Rectal smooth muscle tissue (tissue), 1 donor: ENCODE results near the gene ADAM30.

Experiments used
- H3K27ac ChIP-seq: one replicate; pipeline ENCODE4 v1.7.0; 2013; ENCODE audit warnings: low read depth, low read length, inconsistent platforms
- H3K27me3 ChIP-seq: one replicate; pipeline ENCODE4 v1.7.0; 2013; ENCODE audit warnings: low read length; ENCODE audit not compliant: control insufficient read depth, insufficient read depth
- H3K36me3 ChIP-seq: one replicate; pipeline ENCODE4 v1.7.0; 2013; ENCODE audit warnings: low read length; ENCODE audit not compliant: control insufficient read depth, insufficient read depth
- H3K4me1 ChIP-seq: one replicate; pipeline ENCODE4 v1.7.0; 2013; ENCODE audit warnings: low read length; ENCODE audit not compliant: control insufficient read depth, insufficient read depth
- H3K4me3 ChIP-seq: one replicate; pipeline ENCODE4 v1.7.0; 2013; ENCODE audit warnings: low read length
- H3K9ac ChIP-seq: one replicate; pipeline ENCODE4 v1.7.0; 2013; ENCODE audit warnings: low read length

ADAM30 gene

DNA sequence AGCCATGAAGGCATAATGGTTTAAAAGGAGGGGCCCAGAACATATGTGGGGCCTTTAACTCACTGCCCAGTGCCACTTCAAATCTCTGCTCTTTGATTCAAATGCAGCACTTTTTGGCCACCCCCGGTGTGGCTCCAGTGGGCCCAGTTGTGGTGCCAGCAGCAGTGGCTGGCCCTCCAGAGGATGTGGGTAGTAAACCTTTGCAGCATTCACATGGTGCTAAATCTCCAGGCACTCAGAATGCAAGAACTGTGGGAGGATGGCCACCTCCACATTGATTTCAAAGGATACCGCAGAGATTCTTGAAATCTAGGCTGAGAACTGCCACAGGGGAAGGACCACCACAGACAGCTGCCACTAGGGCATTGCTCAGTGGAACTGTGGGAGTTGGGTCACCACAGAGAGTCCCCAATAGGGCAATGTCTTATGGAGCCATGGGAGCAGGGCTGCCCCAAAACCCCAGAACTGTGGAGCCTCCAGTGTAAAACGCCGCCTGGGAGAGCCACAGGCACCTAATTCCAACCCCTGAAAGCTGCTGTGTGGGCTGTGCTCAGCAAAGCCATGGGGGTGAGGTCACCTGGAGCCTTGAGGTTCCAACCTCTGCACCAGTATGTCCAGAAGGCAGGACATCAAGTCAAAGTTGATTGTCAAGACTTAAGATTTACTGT lies 6.6 kb upstream of the ADAM30 start:
- Histone ChIP-seq H3K36me3 (no peaks in the 10 kb centered on the region), H3K27me3 (no peaks in the 10 kb centered on the region)

DNA sequence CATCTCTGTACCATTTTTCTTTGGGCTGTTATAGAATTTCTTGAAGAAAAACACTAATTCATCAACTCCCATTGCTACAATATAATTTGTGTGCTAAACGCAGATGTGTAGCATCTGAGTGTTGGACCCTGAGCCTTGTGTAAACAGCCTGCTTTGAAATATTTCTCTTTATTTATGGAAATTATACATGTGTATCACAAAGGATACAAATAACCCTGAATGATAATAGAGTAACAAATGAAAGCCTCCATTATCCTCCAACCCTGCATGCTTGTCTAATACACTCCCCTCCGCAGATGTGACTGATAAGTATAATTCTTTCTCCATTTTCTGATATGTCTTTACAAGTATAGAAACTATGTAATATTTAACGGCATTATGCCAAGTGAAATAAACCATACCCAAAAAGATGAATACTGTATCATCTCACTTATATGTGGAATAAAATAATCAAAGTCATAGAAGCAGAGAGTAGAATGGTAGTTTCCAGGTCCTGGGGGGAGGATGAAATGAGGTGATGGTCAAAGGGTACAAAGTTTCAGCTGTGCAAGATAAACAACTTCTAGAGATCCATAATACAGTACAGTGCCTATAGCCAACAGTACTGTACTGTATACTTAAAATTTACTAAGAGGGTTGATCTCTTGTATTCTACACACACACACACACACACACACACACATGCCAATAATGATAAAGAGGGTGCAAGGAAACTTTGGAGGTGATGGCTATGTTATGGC lies 2.8 kb upstream of the ADAM30 start:
- no peak overlapping the region for H3K27ac ChIP-seq
- H3K27me3 ChIP-seq = no peaks in the 10 kb centered on the region
- H3K4me1 ChIP-seq = no peaks in the 10 kb centered on the region
- H3K36me3 ChIP-seq = no peaks in the 10 kb centered on the region
- H3K9ac ChIP-seq = no peak overlapping the region
- H3K4me3 ChIP-seq = no peak overlapping the region

More for the DNA sequence above, 6.6 kb upstream of the ADAM30 start:
- no peak overlapping the region for H3K27ac ChIP-seq
- no peak overlapping the region for H3K9ac ChIP-seq
- H3K4me3 ChIP-seq = no peak overlapping the region
- no peaks in the 10 kb centered on the region for H3K4me1 ChIP-seq

DNA sequence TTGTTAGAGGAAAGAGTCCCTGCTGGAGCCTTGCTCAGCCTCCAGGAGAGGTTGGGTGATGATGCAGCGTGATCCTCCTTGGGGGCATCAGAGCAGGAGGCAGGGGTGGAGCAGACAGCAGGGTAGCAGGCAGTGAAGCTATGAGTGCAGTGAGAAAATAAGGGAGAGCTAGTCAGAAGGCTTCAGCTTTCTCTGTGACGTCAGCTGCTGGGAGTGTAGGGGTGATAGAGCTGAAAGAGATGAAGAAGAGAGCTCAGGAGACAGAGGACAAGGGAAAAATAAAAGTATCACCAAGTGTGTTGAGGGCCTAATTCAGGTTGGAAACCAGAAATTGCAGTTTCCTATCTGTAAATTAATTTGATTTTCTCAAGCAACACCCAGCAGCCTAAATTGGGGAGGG lies 2.2 kb upstream of the ADAM30 start:
- Histone ChIP-seq H3K9ac (no peak overlapping the region), H3K36me3 (no peaks in the 10 kb centered on the region), H3K4me1 (no peaks in the 10 kb centered on the region), H3K27ac (no peak overlapping the region), H3K4me3 (no peak overlapping the region), H3K27me3 (no peaks in the 10 kb centered on the region)

DNA sequence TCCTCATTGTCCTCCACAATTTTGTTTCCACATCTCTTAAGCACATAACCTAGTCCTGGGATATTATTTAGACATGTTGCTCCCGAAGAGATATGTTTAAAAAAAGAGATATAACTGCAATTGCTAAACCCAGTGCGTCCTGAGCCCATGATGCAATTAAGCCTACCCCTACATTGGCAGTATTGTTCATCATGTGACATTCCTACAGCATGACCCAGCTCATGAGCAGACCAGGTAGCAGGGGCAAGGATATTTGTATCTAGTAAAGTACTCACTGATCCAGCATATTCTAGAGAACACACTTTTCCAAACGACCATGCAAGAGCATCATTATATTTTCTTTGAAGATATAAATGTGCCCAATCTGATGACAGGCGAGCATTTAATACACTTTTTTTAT lies 1.2 kb downstream of the ADAM30 start:
- Histone ChIP-seq H3K27me3 (no peaks in the 10 kb centered on the region), H3K9ac (no peak overlapping the region), H3K27ac (no peak overlapping the region), H3K36me3 (no peaks in the 10 kb centered on the region), H3K4me3 (no peak overlapping the region), H3K4me1 (no peaks in the 10 kb centered on the region)

DNA sequence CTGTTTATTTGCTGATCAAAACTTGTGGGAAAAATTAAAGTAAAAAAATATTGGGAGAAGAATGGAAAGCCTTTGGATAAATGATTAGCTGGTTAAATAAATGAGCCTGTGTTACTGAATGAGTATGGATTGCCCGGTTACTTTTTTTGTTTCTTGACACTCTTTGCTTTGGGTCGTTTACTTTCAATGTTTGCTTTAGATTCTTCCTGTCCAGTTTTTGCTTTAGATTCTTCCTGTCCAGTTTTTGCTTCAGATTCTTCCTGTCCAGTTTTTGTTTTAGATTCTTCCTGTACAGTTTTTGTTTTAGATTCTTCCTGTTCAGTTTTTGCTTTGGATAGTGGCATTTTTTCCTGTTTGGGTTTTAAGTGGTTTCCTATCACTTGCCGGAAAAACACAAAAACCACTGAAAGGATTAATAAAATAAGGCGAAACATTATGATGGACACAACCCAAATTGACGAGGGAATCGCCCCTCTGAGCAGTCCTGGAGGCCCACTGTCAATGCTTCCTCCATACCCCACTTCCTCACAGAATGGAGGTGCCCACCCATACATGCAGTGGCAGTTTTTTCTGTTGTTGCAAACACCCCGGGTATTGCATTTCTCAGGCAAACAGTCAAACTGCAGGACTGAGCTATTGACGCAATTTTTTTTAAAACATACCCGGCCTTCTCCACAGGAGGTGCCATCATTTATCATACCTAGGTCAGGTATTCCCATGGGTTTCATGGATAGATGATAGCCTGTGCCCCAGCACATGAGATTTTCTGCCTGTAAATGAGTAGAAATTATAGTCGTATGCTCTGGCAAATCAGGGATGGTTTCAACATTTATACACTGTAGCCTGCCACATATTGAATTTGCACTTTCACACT lies 2.3 kb downstream of the ADAM30 start:
- Histone ChIP-seq H3K27ac (no peak overlapping the region), H3K4me3 (no peak overlapping the region)

DNA sequence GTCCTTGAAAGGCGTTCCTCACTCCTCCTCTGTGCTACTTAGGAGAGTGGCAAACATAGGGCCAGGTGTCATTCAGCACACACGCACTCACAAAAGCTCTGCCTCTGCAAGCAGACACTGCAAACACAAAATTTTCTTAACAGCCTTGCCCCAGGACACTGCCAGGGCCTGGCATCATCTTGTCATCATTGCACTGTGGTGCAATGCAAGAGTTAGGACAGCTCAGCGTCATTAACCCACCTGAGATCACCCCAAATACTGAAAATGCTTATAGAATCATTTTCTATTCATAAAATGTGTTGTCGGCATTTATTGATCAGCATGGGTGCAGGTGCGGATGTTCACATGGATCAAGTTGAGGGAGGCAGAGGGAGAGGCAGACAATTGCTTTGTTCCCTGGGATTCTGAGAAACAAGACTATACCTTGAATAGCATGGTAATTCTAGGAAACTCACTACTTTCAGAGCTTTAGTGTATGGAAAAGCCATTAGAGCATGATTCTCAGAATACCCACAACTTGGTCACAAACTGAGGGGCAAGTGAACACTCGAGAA lies 3.0 kb downstream of the ADAM30 start:
- Histone ChIP-seq H3K4me1 (no peaks in the 10 kb centered on the region), H3K27ac (no peak overlapping the region), H3K4me3 (no peak overlapping the region), H3K27me3 (no peaks in the 10 kb centered on the region), H3K36me3 (no peaks in the 10 kb centered on the region), H3K9ac (no peak overlapping the region)

More for the DNA sequence above, 2.3 kb downstream of the ADAM30 start:
- H3K9ac ChIP-seq = no peak overlapping the region
- no peaks in the 10 kb centered on the region for H3K36me3 ChIP-seq
- H3K4me1 ChIP-seq = no peaks in the 10 kb centered on the region
- no peaks in the 10 kb centered on the region for H3K27me3 ChIP-seq

DNA sequence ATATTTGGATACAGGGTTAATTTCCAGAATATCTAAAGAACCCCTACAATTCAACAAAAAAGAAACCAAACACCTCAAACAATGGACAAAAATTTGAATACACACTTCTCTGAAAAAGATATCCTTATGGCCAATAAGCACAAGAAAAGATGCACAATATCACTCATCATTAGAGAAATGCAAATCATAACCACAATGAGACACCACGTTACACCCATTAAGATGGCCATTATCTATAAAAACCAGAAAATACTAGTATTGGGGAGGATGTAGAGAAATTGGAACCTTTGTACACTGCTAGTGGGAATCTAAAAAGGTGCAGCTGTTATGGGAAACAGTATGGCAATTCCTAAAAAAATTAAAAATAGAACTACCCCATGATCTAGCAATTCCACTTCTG lies 4.9 kb downstream of the ADAM30 start:
- no peak overlapping the region for H3K9ac ChIP-seq
- no peak overlapping the region for H3K4me3 ChIP-seq
- no peaks in the 10 kb centered on the region for H3K4me1 ChIP-seq
- H3K36me3 ChIP-seq = no peaks in the 10 kb centered on the region
- no peaks in the 10 kb centered on the region for H3K27me3 ChIP-seq
- H3K27ac ChIP-seq = no peak overlapping the region

DNA sequence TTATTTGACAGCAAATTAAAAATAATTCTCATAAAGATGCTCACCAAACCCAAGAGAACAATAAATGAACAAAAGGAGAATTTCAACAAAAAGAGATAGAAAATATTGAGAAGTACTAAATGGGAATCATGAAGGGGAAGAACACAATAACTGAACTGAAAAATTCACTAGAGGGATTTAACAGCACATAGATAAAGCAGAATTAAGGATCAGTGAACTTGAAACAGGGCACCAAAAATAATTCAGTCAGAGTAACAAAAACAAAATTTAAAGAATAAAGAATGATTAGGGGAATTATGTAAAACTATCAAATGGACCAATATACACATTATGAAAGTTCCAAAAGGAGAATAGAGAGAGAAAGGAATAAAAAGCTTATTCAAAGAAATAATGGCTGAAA lies 7.8 kb downstream of the ADAM30 start:
- Histone ChIP-seq H3K36me3 (no peaks in the 10 kb centered on the region), H3K9ac (no peak overlapping the region), H3K27me3 (no peaks in the 10 kb centered on the region), H3K4me3 (no peak overlapping the region), H3K27ac (no peak overlapping the region), H3K4me1 (no peaks in the 10 kb centered on the region)

DNA sequence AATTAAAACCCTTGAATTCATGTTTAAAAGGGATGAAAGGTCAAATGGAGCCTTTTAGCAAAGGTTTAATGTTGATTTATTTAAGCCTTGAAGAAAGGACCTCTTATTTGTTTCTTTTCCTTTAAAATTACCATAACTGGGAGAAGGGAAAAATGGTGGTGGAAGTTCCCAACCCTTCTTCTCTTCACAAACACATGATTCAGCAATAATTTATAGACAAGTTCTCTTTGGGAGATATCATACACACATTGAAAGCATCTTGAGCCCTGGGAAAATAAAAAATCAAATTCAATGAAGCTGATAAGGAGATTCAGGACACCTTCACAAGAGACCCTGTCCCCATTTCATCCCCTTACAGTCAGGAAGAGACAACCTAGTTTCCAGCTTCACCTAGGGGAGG lies 8.9 kb downstream of the ADAM30 start:
- Histone ChIP-seq H3K27me3 (no peaks in the 10 kb centered on the region), H3K27ac (no peak overlapping the region), H3K4me1 (no peaks in the 10 kb centered on the region), H3K9ac (no peak overlapping the region), H3K4me3 (no peak overlapping the region), H3K36me3 (no peaks in the 10 kb centered on the region)

DNA sequence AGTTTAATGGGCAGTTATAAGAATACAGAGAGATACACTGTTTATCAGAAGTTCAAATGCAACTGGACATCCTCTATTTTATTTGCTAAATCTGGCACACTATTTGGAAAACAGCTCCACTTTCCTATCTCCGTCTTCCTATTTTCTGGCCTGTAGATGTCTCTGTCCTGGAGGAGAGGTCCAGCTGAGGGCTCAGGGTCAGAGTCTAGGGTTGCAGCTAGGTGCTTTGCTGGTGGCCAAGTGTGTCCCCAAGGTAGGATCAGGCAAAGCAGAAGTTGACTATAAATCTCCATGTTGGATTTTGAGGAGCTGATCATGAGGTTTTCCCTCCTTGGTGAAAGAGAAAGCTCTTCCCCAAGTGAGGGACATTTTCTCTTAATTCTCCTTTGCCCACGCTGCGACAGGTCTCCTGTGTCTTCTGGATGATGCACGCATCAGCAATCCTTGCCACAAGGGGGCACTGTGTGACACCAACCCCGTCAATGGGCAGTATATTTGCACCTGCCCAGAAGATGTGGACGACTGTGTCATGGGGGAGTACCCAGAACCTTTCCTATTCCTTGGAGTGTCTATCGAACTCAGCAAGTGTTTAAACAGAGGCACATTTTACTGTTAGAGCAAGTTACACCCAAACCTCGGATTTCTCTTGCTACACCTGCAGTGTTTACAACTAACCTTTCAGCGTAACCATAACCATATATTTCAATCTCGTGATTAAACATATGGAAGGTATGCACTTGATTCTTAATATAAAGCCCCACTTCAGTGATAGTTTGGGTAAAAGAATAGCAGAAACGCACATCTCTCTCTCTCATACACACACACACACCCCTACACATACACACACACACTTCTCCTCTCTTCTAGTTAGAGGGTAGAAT lies 10.2 kb downstream of the ADAM30 start:
- Histone ChIP-seq H3K4me3 (no peak overlapping the region), H3K4me1 (no peaks in the 10 kb centered on the region), H3K27me3 (no peaks in the 10 kb centered on the region), H3K27ac (no peak overlapping the region), H3K36me3 (no peaks in the 10 kb centered on the region), H3K9ac (no peak overlapping the region)

DNA sequence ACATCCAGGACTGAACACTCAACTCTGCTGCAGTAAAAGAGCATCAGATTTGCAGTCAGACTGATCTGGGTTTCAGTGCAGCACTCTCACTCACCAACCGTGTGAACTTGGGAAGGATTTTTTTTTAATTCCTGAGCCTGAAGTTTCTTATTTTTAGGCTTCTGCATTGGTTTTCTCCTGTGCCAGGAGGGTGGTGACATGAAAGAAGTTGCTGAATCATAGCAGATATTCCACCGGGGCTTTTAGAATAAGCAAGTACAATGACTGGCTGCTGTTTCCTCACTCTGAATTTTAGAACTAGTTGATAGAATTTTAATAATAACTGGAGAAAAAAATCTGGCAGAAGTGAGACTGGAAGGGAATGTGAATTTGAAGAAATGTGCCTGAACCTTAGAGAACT lies 11.6 kb downstream of the ADAM30 start:
- H3K9ac ChIP-seq = no peak overlapping the region
- H3K36me3 ChIP-seq = no peaks in the 10 kb centered on the region
- H3K27me3 ChIP-seq = no peaks in the 10 kb centered on the region
- no peaks in the 10 kb centered on the region for H3K4me1 ChIP-seq
- no peak overlapping the region for H3K27ac ChIP-seq
- H3K4me3 ChIP-seq = no peak overlapping the region
